Measurements from ENCODE around the gene ITPR3.

The ITPR3 gene

DNA sequence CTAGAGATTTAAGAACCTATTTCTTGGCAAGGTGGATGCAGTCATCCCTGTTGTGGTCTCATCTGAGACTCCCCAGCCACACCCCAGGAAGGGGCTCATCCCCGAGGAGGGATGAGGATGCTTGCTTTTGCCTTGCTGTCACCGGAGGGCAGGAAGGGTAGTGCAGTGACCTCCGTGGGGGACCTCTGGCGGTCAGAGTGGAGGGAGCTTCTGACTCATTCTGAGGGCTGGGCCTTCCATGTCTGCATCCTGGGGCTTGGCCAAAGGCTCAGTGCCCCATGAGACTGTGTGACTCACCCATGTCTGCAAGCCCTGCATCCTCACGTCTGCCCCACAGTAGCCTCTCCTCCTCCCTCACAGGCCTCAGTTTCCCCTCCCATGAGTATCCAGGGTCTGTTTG, 51.7 kb downstream of the ITPR3 start:
- peaks cover 0 to 3% of the 10 kb centered on the region in 2 donors for H3K4me1 ChIP-seq (ENCODE audit: control insufficient read depth in 2 of 2, insufficient read depth in 2 of 2, low read length in 2 of 2)
- no peak overlapping the region for H3K4me3 ChIP-seq (ENCODE audit: low read length in 2 of 2)
- H3K36me3 ChIP-seq (ENCODE audit: control insufficient read depth in 2 of 2, insufficient read depth in 2 of 2, low read length in 2 of 2), result peaks cover 81 to 86% of the 10 kb centered on the region in 2 donors
- H3K9ac ChIP-seq (ENCODE audit: low read depth in 1 of 2, low read length in 2 of 2), result no peak overlapping the region
- H3K9me3 ChIP-seq (ENCODE audit: control insufficient read depth in 2 of 2, low read length in 2 of 2), result no peaks in the 10 kb centered on the region
- H3K27me3 ChIP-seq (ENCODE audit: control insufficient read depth in 2 of 2, insufficient read depth in 2 of 2, low read length in 2 of 2), result no peaks in the 10 kb centered on the region
- H3K27ac ChIP-seq (ENCODE audit: low read depth in 2 of 2, low read length in 2 of 2), result no peak overlapping the region

DNA sequence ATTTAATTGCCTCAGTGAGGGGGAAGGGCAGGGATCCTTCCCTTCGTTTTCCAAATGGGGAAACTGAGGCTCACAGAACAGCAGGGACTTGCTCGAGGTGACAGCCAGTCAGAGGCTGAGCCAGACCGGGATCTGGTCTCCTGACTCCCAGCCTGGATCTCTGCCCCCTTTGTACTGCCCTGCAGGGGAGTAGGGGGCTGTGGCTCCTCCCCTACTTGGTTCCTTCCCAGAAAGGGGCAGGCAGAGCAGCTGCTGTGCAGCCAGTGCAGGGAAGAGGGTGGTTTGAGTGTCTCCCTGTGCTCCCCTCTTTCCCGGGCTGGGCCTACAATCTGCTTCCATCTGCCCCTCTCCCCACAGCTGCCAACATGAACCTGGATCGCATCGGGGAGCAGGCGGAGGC, 52.7 kb downstream of the ITPR3 start:
- Histone ChIP-seq H3K4me3 (ENCODE audit: low read length in 2 of 2) (no peak overlapping the region), H3K36me3 (ENCODE audit: control insufficient read depth in 2 of 2, insufficient read depth in 2 of 2, low read length in 2 of 2) (peaks cover 79 to 86% of the 10 kb centered on the region in 2 donors), H3K27me3 (ENCODE audit: control insufficient read depth in 2 of 2, insufficient read depth in 2 of 2, low read length in 2 of 2) (no peaks in the 10 kb centered on the region), H3K4me1 (ENCODE audit: control insufficient read depth in 2 of 2, insufficient read depth in 2 of 2, low read length in 2 of 2) (peaks cover 0 to under 1% of the 10 kb centered on the region in 2 donors), H3K9me3 (ENCODE audit: control insufficient read depth in 2 of 2, low read length in 2 of 2) (no peaks in the 10 kb centered on the region), H3K27ac (ENCODE audit: low read depth in 2 of 2, low read length in 2 of 2) (no peak overlapping the region), H3K9ac (ENCODE audit: low read depth in 1 of 2, low read length in 2 of 2) (no peak overlapping the region)

DNA sequence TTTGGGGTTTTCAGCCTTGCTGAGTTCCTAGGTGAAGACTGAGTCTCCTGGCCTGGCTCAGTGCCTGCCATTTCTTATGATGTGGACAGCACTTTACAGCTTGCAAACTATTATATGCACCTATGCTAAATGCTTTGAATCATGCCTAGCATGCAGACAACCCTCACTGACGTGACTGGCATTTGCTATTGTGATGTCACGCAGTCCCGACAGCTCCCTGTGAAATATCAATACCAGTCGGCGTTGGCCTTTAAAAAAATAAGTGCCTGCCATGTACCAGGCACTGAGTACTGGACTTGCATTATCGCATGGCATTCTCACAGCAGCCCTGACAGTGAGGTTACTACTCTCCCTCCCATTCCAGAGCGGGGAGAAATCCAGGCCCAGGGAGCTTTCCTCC, 54.8 kb downstream of the ITPR3 start:
- peaks cover 80 to 83% of the 10 kb centered on the region in 2 donors for H3K36me3 ChIP-seq (ENCODE audit: control insufficient read depth in 2 of 2, insufficient read depth in 2 of 2, low read length in 2 of 2)

DNA sequence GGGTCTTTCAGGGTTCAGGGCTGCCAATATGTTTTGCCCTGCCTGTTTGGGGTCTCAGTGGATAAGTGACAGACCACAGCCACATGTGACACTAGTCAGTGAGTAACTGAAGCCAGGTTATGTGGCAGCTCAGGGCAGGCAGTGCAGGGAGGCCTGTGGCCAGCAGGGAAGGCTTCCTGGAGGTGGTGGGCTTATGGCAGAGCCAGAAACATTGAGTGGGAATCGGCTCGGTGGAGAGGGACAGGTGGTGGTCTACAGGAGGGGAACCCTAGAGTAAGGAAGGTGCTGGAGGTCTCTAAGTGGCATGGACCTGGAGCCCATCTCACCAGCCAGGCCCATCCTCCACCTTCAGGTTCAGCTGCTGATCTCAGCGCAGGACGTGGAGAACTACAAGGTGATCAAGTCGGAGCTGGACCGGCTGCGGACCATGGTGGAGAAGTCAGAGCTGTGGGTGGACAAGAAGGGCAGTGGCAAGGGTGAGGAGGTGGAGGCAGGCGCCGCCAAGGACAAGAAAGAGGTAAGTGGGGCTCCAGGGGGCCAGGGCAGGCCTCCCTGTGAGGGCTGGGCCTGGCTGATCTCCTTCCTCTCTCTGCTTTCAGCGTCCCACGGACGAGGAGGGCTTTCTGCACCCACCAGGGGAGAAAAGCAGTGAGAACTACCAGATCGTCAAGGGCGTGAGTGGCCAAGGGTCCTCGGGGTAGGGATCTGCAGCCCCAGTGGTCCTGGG, 55.5 kb downstream of the ITPR3 start:
- H3K36me3 ChIP-seq (ENCODE audit: control insufficient read depth in 2 of 2, insufficient read depth in 2 of 2, low read length in 2 of 2), result peaks cover 79 to 81% of the 10 kb centered on the region in 2 donors
- H3K4me3 ChIP-seq (ENCODE audit: low read length in 2 of 2), result no peak overlapping the region
- H3K27me3 ChIP-seq (ENCODE audit: control insufficient read depth in 2 of 2, insufficient read depth in 2 of 2, low read length in 2 of 2), result no peaks in the 10 kb centered on the region
- H3K9ac ChIP-seq (ENCODE audit: low read depth in 1 of 2, low read length in 2 of 2), result no peak overlapping the region
- H3K9me3 ChIP-seq (ENCODE audit: control insufficient read depth in 2 of 2, low read length in 2 of 2), result no peaks in the 10 kb centered on the region
- H3K27ac ChIP-seq (ENCODE audit: low read depth in 2 of 2, low read length in 2 of 2), result no peak overlapping the region
- no peaks in the 10 kb centered on the region for H3K4me1 ChIP-seq (ENCODE audit: control insufficient read depth in 2 of 2, insufficient read depth in 2 of 2, low read length in 2 of 2)

More for the DNA sequence above, 54.8 kb downstream of the ITPR3 start:
- Histone ChIP-seq H3K27me3 (ENCODE audit: control insufficient read depth in 2 of 2, insufficient read depth in 2 of 2, low read length in 2 of 2) (no peaks in the 10 kb centered on the region), H3K9ac (ENCODE audit: low read depth in 1 of 2, low read length in 2 of 2) (no peak overlapping the region), H3K9me3 (ENCODE audit: control insufficient read depth in 2 of 2, low read length in 2 of 2) (no peaks in the 10 kb centered on the region), H3K4me1 (ENCODE audit: control insufficient read depth in 2 of 2, insufficient read depth in 2 of 2, low read length in 2 of 2) (no peaks in the 10 kb centered on the region), H3K4me3 (ENCODE audit: low read length in 2 of 2) (no peak overlapping the region), H3K27ac (ENCODE audit: low read depth in 2 of 2, low read length in 2 of 2) (no peak overlapping the region)

DNA sequence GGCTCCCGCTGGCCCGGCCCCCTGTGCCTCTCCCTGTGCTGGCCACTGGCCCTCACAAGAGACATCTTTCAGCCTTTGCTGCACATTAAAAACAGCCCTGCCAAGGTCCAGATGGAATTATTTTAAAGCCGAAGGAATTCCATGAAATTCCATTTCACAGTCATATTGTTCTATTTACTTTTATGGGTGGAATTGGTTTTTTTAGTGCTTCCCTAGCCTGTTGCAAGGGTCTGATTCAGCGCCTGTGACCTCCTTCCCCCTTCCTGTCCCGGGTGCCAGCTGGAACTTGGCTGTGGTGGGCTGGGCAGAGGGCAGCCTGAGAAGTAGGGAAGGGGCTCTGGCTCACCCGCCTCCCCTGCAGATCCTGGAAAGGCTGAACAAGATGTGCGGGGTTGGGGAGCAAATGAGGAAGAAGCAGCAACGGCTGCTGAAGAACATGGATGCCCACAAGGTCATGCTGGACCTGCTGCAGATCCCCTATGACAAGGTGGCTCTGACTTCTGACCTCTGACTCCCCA, 56.1 kb downstream of the ITPR3 start:
- Histone ChIP-seq H3K27me3 (ENCODE audit: control insufficient read depth in 2 of 2, insufficient read depth in 2 of 2, low read length in 2 of 2) (no peaks in the 10 kb centered on the region), H3K27ac (ENCODE audit: low read depth in 2 of 2, low read length in 2 of 2) (no peak overlapping the region), H3K9me3 (ENCODE audit: control insufficient read depth in 2 of 2, low read length in 2 of 2) (no peaks in the 10 kb centered on the region), H3K9ac (ENCODE audit: low read depth in 1 of 2, low read length in 2 of 2) (no peak overlapping the region), H3K36me3 (ENCODE audit: control insufficient read depth in 2 of 2, insufficient read depth in 2 of 2, low read length in 2 of 2) (peaks cover 78 to 79% of the 10 kb centered on the region in 2 donors), H3K4me3 (ENCODE audit: low read length in 2 of 2) (no peak overlapping the region), H3K4me1 (ENCODE audit: control insufficient read depth in 2 of 2, insufficient read depth in 2 of 2, low read length in 2 of 2) (no peaks in the 10 kb centered on the region)

DNA sequence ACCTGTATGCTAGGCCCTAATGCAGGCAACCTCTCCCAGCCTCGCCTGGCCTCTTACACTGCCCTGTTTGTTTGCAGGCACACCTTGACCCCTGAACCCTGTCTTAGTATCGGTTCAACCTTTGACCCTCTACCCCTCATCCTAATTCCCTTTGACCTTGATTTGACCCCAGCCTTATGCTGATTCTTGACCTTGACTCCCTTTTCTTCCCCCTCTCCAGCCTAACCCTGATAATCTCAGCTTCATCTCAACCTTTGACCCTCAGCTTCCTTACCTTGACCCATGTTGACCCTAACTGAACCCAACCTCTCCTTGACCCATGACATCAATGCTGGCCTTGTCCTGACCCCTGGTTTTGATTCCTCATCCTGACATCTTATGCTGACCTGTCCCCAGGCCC, 56.6 kb downstream of the ITPR3 start:
- Histone ChIP-seq H3K27me3 (ENCODE audit: control insufficient read depth in 2 of 2, insufficient read depth in 2 of 2, low read length in 2 of 2) (no peaks in the 10 kb centered on the region), H3K36me3 (ENCODE audit: control insufficient read depth in 2 of 2, insufficient read depth in 2 of 2, low read length in 2 of 2) (peaks cover 78 to 83% of the 10 kb centered on the region in 2 donors), H3K27ac (ENCODE audit: low read depth in 2 of 2, low read length in 2 of 2) (no peak overlapping the region), H3K9ac (ENCODE audit: low read depth in 1 of 2, low read length in 2 of 2) (no peak overlapping the region), H3K4me3 (ENCODE audit: low read length in 2 of 2) (no peak overlapping the region), H3K9me3 (ENCODE audit: control insufficient read depth in 2 of 2, low read length in 2 of 2) (no peaks in the 10 kb centered on the region), H3K4me1 (ENCODE audit: control insufficient read depth in 2 of 2, insufficient read depth in 2 of 2, low read length in 2 of 2) (no peaks in the 10 kb centered on the region)

DNA sequence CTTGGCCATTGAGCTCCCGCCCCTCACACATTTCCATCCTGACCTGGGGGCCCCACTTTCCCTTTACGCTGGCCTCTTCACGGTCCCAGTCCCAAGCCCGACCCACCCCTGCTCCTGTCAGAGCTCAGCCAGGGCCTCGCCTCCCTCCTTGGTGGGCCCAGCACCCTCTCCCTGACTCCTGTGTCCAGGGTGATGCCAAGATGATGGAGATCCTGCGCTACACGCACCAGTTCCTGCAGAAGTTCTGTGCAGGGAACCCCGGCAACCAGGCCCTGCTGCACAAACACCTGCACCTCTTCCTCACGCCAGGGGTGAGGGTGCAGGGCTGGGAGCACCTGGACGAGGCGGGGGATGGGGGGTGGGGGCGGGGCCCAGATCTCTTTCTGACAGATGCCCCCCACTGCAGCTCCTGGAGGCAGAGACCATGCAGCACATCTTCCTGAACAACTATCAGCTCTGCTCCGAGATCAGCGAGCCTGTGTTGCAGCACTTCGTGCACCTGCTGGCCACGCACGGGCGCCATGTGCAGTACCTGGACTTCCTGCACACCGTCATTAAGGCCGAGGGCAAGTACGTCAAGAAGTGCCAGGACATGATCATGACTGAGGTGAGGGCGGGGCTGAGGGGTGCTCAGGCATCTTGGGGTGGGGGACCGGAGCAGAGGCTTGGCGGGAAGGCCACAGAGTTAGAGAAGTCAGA, 57.3 kb downstream of the ITPR3 start:
- Histone ChIP-seq H3K4me3 (ENCODE audit: low read length in 2 of 2) (no peak overlapping the region), H3K27ac (ENCODE audit: low read depth in 2 of 2, low read length in 2 of 2) (no peak overlapping the region), H3K9ac (ENCODE audit: low read depth in 1 of 2, low read length in 2 of 2) (no peak overlapping the region), H3K9me3 (ENCODE audit: control insufficient read depth in 2 of 2, low read length in 2 of 2) (no peaks in the 10 kb centered on the region), H3K4me1 (ENCODE audit: control insufficient read depth in 2 of 2, insufficient read depth in 2 of 2, low read length in 2 of 2) (no peaks in the 10 kb centered on the region), H3K36me3 (ENCODE audit: control insufficient read depth in 2 of 2, insufficient read depth in 2 of 2, low read length in 2 of 2) (peaks cover 78 to 81% of the 10 kb centered on the region in 2 donors), H3K27me3 (ENCODE audit: control insufficient read depth in 2 of 2, insufficient read depth in 2 of 2, low read length in 2 of 2) (no peaks in the 10 kb centered on the region)

DNA sequence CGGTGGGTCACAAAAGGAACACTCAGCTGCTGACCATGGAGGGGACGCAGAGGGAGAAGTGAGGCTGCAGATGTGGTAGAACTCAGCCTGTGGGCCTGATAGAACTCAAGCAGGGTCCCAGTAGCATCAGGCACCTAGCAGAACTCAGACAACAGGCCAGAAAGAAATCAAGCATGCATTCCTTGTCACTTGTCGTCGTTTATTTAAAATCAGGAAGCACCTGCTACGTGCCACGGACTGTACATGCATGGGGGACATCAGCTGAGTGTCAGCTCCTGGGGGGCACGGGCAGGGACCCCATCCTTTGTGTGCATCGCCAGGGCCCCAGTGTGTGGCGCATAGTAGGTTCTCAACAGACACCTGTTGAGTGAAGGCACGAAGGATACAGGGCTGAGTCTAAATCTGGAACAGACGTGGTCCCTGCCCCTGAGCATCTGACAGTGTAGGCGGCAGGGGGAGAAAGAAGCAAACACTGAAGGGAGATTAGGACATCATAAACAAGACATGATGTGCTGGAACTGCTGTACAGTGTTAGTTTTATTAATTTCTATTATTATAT, 57.9 kb downstream of the ITPR3 start:
- H3K27me3 ChIP-seq (ENCODE audit: control insufficient read depth in 2 of 2, insufficient read depth in 2 of 2, low read length in 2 of 2), result no peaks in the 10 kb centered on the region
- H3K36me3 ChIP-seq (ENCODE audit: control insufficient read depth in 2 of 2, insufficient read depth in 2 of 2, low read length in 2 of 2), result peaks cover 78 to 81% of the 10 kb centered on the region in 2 donors
- H3K4me3 ChIP-seq (ENCODE audit: low read length in 2 of 2), result no peak overlapping the region
- H3K9ac ChIP-seq (ENCODE audit: low read depth in 1 of 2, low read length in 2 of 2), result no peak overlapping the region
- H3K27ac ChIP-seq (ENCODE audit: low read depth in 2 of 2, low read length in 2 of 2), result no peak overlapping the region
- H3K4me1 ChIP-seq (ENCODE audit: control insufficient read depth in 2 of 2, insufficient read depth in 2 of 2, low read length in 2 of 2), result no peaks in the 10 kb centered on the region
- H3K9me3 ChIP-seq (ENCODE audit: control insufficient read depth in 2 of 2, low read length in 2 of 2), result no peaks in the 10 kb centered on the region

DNA sequence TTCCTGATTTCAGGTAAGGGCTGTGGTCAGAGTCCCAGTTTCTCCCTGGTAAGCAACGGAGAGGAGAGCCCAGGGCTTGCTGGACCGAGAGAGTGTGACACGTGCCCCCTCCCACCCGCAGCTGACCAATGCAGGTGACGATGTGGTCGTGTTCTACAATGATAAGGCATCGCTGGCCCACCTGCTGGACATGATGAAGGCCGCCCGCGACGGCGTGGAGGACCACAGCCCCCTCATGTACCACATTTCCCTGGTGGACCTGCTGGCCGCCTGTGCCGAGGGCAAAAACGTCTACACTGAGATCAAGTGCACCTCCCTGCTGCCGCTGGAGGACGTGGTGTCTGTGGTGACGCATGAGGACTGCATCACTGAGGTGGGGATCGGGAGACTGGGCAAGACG, 58.6 kb downstream of the ITPR3 start:
- H3K27me3 ChIP-seq (ENCODE audit: control insufficient read depth in 2 of 2, insufficient read depth in 2 of 2, low read length in 2 of 2), result no peaks in the 10 kb centered on the region
- H3K4me3 ChIP-seq (ENCODE audit: low read length in 2 of 2), result no peak overlapping the region
- H3K27ac ChIP-seq (ENCODE audit: low read depth in 2 of 2, low read length in 2 of 2), result no peak overlapping the region
- peaks cover 73 to 83% of the 10 kb centered on the region in 2 donors for H3K36me3 ChIP-seq (ENCODE audit: control insufficient read depth in 2 of 2, insufficient read depth in 2 of 2, low read length in 2 of 2)
- H3K4me1 ChIP-seq (ENCODE audit: control insufficient read depth in 2 of 2, insufficient read depth in 2 of 2, low read length in 2 of 2), result no peaks in the 10 kb centered on the region
- H3K9ac ChIP-seq (ENCODE audit: low read depth in 1 of 2, low read length in 2 of 2), result no peak overlapping the region
- no peaks in the 10 kb centered on the region for H3K9me3 ChIP-seq (ENCODE audit: control insufficient read depth in 2 of 2, low read length in 2 of 2)

DNA sequence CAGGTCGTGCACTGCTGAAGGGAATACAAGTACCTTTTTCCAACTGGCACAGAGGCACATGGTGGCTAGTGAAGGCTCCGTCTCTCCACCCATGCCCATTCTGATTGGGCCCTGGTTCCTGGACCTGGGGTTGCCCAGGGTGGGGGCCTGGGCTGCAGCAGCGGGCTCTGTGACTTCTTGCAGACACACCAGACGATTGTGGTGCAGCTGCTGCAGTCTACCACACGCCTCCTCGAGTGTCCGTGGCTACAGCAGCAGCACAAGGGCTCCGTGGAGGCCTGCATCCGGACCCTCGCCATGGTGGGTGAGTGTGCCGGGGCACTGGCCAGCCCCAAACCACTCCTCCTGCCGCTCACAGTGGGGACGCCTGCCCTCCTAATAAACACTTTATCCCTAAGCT, 61.2 kb downstream of the ITPR3 start:
- Histone ChIP-seq H3K27me3 (ENCODE audit: control insufficient read depth in 2 of 2, insufficient read depth in 2 of 2, low read length in 2 of 2) (no peaks in the 10 kb centered on the region), H3K27ac (ENCODE audit: low read depth in 2 of 2, low read length in 2 of 2) (no peak overlapping the region), H3K4me3 (ENCODE audit: low read length in 2 of 2) (no peak overlapping the region), H3K9ac (ENCODE audit: low read depth in 1 of 2, low read length in 2 of 2) (no peak overlapping the region), H3K4me1 (ENCODE audit: control insufficient read depth in 2 of 2, insufficient read depth in 2 of 2, low read length in 2 of 2) (no peaks in the 10 kb centered on the region), H3K36me3 (ENCODE audit: control insufficient read depth in 2 of 2, insufficient read depth in 2 of 2, low read length in 2 of 2) (peaks cover 75 to 84% of the 10 kb centered on the region in 2 donors), H3K9me3 (ENCODE audit: control insufficient read depth in 2 of 2, low read length in 2 of 2) (no peaks in the 10 kb centered on the region)

Measured in mucosa of rectum (tissue), 2 donors.